Measurements from ENCODE around the gene TMEM184B.

The TMEM184B gene

GRCh38 chr22:38240734-38241252 is 32.0 kb downstream of the TMEM184B start:
- no peak overlapping the region for H3K9ac ChIP-seq (ENCODE audit: low read depth, low read length, poor library complexity, severe bottlenecking)
- no peak overlapping the region for H3K4me2 ChIP-seq (ENCODE audit: low read depth, low read length, poor library complexity, severe bottlenecking)
- no peak overlapping the region for H3K4me3 ChIP-seq (ENCODE audit: low read length, poor library complexity, severe bottlenecking)
- no peaks in the 10 kb centered on the region for H3K79me2 ChIP-seq (ENCODE audit: insufficient read depth, low read length)
- TF ChIP-seq EZH2phosphoT487 (IDR thresholded peaks at IDR 0.05; ENCODE audit: borderline replicate concordance) (no peak), CTCF (conservative IDR thresholded peaks at IDR 0.05; ENCODE audit: low read length) (no peak)
- no peaks in the 10 kb centered on the region for H4K20me1 ChIP-seq (ENCODE audit: insufficient read depth, low read length, poor library complexity, severe bottlenecking)
- H2AFZ ChIP-seq (ENCODE audit: low read length), result no peak overlapping the region
- H3K4me1 ChIP-seq (ENCODE audit: insufficient read depth, low read length, poor library complexity, severe bottlenecking), result no peaks in the 10 kb centered on the region
- no peaks in the 10 kb centered on the region for H3F3A ChIP-seq (ENCODE audit: low read depth)
- H3K9me3 ChIP-seq (ENCODE audit: insufficient read depth, low read depth, low read length), result no peaks in the 10 kb centered on the region
- H3K9me2 ChIP-seq (replicated peaks; ENCODE audit: low read depth, low read length), result no peaks in the 10 kb centered on the region
- H3K27me3 ChIP-seq (ENCODE audit: insufficient read depth, low read length, poor library complexity, severe bottlenecking), result no peaks in the 10 kb centered on the region
- H3K36me3 ChIP-seq (ENCODE audit: insufficient read depth, low read length), result peaks cover 8% of the 10 kb centered on the region; the same call in 1 of the 2 replicates

- Histone ChIP-seq H3K9ac (ENCODE audit: low read depth, low read length, poor library complexity, severe bottlenecking) (no peak overlapping the region), H4K20me1 (ENCODE audit: insufficient read depth, low read length, poor library complexity, severe bottlenecking) (no peaks in the 10 kb centered on the region), H3K4me2 (ENCODE audit: low read depth, low read length, poor library complexity, severe bottlenecking) (no peak overlapping the region), H3K4me3 (ENCODE audit: low read length, poor library complexity, severe bottlenecking) (no peak overlapping the region), H3K9me3 (ENCODE audit: insufficient read depth, low read depth, low read length) (no peaks in the 10 kb centered on the region), H3F3A (ENCODE audit: low read depth) (no peaks in the 10 kb centered on the region), H3K36me3 (ENCODE audit: insufficient read depth, low read length) (peaks cover 12% of the 10 kb centered on the region; the same call in 1 of the 2 replicates), H3K79me2 (ENCODE audit: insufficient read depth, low read length) (no peaks in the 10 kb centered on the region), H2AFZ (ENCODE audit: low read length) (no peak overlapping the region), H3K9me2 (replicated peaks; ENCODE audit: low read depth, low read length) (no peaks in the 10 kb centered on the region), H3K4me1 (ENCODE audit: insufficient read depth, low read length, poor library complexity, severe bottlenecking) (no peaks in the 10 kb centered on the region), H3K27me3 (ENCODE audit: insufficient read depth, low read length, poor library complexity, severe bottlenecking) (no peaks in the 10 kb centered on the region)
- TF ChIP-seq CTCF (conservative IDR thresholded peaks at IDR 0.05; ENCODE audit: low read length), result no peak
- TF ChIP-seq EZH2phosphoT487 (IDR thresholded peaks at IDR 0.05; ENCODE audit: borderline replicate concordance), result no peak
Measured at GRCh38 chr22:38239101-38239761, 33.6 kb downstream of the TMEM184B start.

- Histone ChIP-seq H2AFZ (ENCODE audit: low read length) (no peak overlapping the region), H3K36me3 (ENCODE audit: insufficient read depth, low read length) (peaks cover 5% of the 10 kb centered on the region; the same call in 1 of the 2 replicates), H3K9ac (ENCODE audit: low read depth, low read length, poor library complexity, severe bottlenecking) (no peak overlapping the region), H3K4me3 (ENCODE audit: low read length, poor library complexity, severe bottlenecking) (no peak overlapping the region), H3K9me3 (ENCODE audit: insufficient read depth, low read depth, low read length) (no peaks in the 10 kb centered on the region), H3K9me2 (replicated peaks; ENCODE audit: low read depth, low read length) (no peaks in the 10 kb centered on the region), H3F3A (ENCODE audit: low read depth) (no peaks in the 10 kb centered on the region), H4K20me1 (ENCODE audit: insufficient read depth, low read length, poor library complexity, severe bottlenecking) (no peaks in the 10 kb centered on the region), H3K4me2 (ENCODE audit: low read depth, low read length, poor library complexity, severe bottlenecking) (no peak overlapping the region), H3K79me2 (ENCODE audit: insufficient read depth, low read length) (no peaks in the 10 kb centered on the region), H3K4me1 (ENCODE audit: insufficient read depth, low read length, poor library complexity, severe bottlenecking) (no peaks in the 10 kb centered on the region), H3K27me3 (ENCODE audit: insufficient read depth, low read length, poor library complexity, severe bottlenecking) (no peaks in the 10 kb centered on the region)
- TF ChIP-seq EZH2phosphoT487 (IDR thresholded peaks at IDR 0.05; ENCODE audit: borderline replicate concordance) (no peak), CTCF (conservative IDR thresholded peaks at IDR 0.05; ENCODE audit: low read length) (no peak)
Measured at GRCh38 chr22:38238519-38239071, 34.2 kb downstream of the TMEM184B start.

Data from Loucy (cell line).